ENCODE data around the gene PDPN. TPM values are rescaled to one million over a fixed set of nuclear protein-coding genes. Genes with fewer than 3 reads are reported as not detected.

The PDPN gene
- total and polyA plus RNA-seq, 2 of the 4 experiments (the other 2 are of a cell fraction) = 0.31 TPM; not detected in 1

GRCh38 chr1:13586001-13586400, 2.4 kb downstream of the PDPN start:
- H2AFZ ChIP-seq (replicated peaks; ENCODE audit: low read length, poor library complexity) = no peak overlapping the region
- no peaks in the 10 kb centered on the region for H3K36me3 ChIP-seq (ENCODE audit: control insufficient read depth, insufficient read depth, low read length)
- H3K56ac ChIP-seq (ENCODE audit: extremely low read depth, insufficient read depth, low read length) = no peak overlapping the region
- POLR2A ChIA-PET (ENCODE audit: unreplicated experiment) = no interaction called here
- no peak overlapping the region for H3K14ac ChIP-seq (replicated peaks; ENCODE audit: low read depth, low read length)
- H3K27ac ChIP-seq (ENCODE audit: insufficient read depth, low read length) = no peak overlapping the region
- no peaks in the 10 kb centered on the region for H3K4me1 ChIP-seq (ENCODE audit: control insufficient read depth, insufficient read depth, low read length)
- no peak overlapping the region for H3K4me3 ChIP-seq (ENCODE audit: insufficient read depth, low read depth, low read length)
- no peak overlapping the region for H2AK5ac ChIP-seq (ENCODE audit: low read depth, low read length)
- no peaks in the 10 kb centered on the region for H3K9me1 ChIP-seq (ENCODE audit: insufficient read depth, low read length)
- ATAC-seq (ENCODE audit: low read depth) = no peak
- H3K4me2 ChIP-seq (ENCODE audit: low read depth, low read length) = no peak overlapping the region
- no TSS peak for BruUV-seq (replicated peaks)
- H4K20me1 ChIP-seq (ENCODE audit: insufficient read depth, low read length) = no peaks in the 10 kb centered on the region
- H3K23ac ChIP-seq (ENCODE audit: low read depth, low read length) = no peak overlapping the region
- H2BK15ac ChIP-seq (ENCODE audit: low read depth, low read length) = no peak overlapping the region
- no peak for DNase-seq
- H2AK9ac ChIP-seq (replicated peaks; ENCODE audit: low read depth, low read length, poor library complexity) = no peak overlapping the region
- H4K5ac ChIP-seq (ENCODE audit: low read depth, low read length) = no peak overlapping the region
- 90% methylated on average over 2 of the region's 7 CpGs; no CpG with 5 or more reads in 1 of the 2 experiments for WGBS, 2 experiments (ENCODE audit: extremely low coverage in 2 of 2, insufficient read length in 1 of 2)
- in situ Hi-C loops (cut with MboI; ENCODE audit: low sequenced_read_pairs) = no loop called here
- no peak overlapping the region for H3K18ac ChIP-seq (ENCODE audit: low read depth, low read length)
- intact Hi-C loops (cut with micrococcal nuclease) = no loop called here
- peaks cover 21% of the 10 kb centered on the region for H3K9me3 ChIP-seq (ENCODE audit: control insufficient read depth, insufficient read depth, low read length)
- H3K27me3 ChIP-seq (ENCODE audit: control insufficient read depth, insufficient read depth, low read length) = no peaks in the 10 kb centered on the region
- no peak overlapping the region for H2BK120ac ChIP-seq (ENCODE audit: low read depth, low read length)
- H2BK5ac ChIP-seq (ENCODE audit: low read depth, low read length, poor library complexity, severe bottlenecking) = no peak overlapping the region
- no peak overlapping the region for H4K91ac ChIP-seq (ENCODE audit: insufficient read depth, low read depth, low read length)
- dilution Hi-C loops (cut with HindIII; ENCODE audit: low sequenced_read_pairs, unreplicated experiment) = no loop called here
- H2BK20ac ChIP-seq (ENCODE audit: low read depth, low read length) = no peak overlapping the region
- CTCF ChIA-PET = no interaction called here
- H3K9ac ChIP-seq (ENCODE audit: low read depth, low read length) = no peak overlapping the region
- TF ChIP-seq BHLHE40 (IDR thresholded peaks at IDR 0.05; ENCODE audit: low read depth, low read length) (no peak), CTCF (conservative IDR thresholded peaks at IDR 0.05; ENCODE audit: low read depth, low read length) (no peak), RFX5 (IDR thresholded peaks at IDR 0.05; ENCODE audit: low read depth, low read length) (no peak), POLR2A (IDR thresholded peaks at IDR 0.05; ENCODE audit: low read depth, low read length) (no peak), SMC3 (IDR thresholded peaks at IDR 0.05; ENCODE audit: low read depth, low read length) (no peak), MAFK (IDR thresholded peaks at IDR 0.05; ENCODE audit: low read depth, low read length) (no peak), RAD21 (IDR thresholded peaks at IDR 0.05; ENCODE audit: low read length) (no peak), CEBPB (IDR thresholded peaks at IDR 0.05; ENCODE audit: low read depth, low read length) (no peak), USF2 (IDR thresholded peaks at IDR 0.05; ENCODE audit: low read depth, low read length) (no peak), CHD1 (IDR thresholded peaks at IDR 0.05; ENCODE audit: low read depth, low read length) (no peak), ELK1 (IDR thresholded peaks at IDR 0.05; ENCODE audit: borderline replicate concordance, low read depth, low read length) (no peak), MXI1 (IDR thresholded peaks at IDR 0.05; ENCODE audit: borderline replicate concordance, low read depth, low read length) (no peak), NFE2L2 (IDR thresholded peaks at IDR 0.05; ENCODE audit: low read depth, low read length) (no peak)
- no peak overlapping the region for H3K4ac ChIP-seq (ENCODE audit: low read depth, low read length)
- H4K8ac ChIP-seq (ENCODE audit: low read depth in 2 of 2, low read length in 2 of 2) = no peak overlapping the region
- H3K79me1 ChIP-seq (ENCODE audit: low read depth in 1 of 2, low read length in 2 of 2) = no peaks in the 10 kb centered on the region

Data from IMR-90 (cell line).